PC-9 (cell line): ENCODE measurements around the gene HMGCS1.

Experiments
- EZH2 ChIP-seq: fragments of 200-600 bp; sonication (generic); IDR thresholded peaks from 2 replicates; pipeline ENCODE4 v1.8.0; 2017; ENCODE audit warnings: antibody characterized with exemption, low read depth
- TF ChIP-seq, protein P1 (sequence below): fragments of 200-600 bp; sonication (generic); conservative IDR thresholded peaks from 2 replicates; pipeline ENCODE4 v1.6.1; 2017; ENCODE audit warnings: mixed run types, antibody characterized with exemption, mild to moderate bottlenecking, moderate library complexity

DNA sequence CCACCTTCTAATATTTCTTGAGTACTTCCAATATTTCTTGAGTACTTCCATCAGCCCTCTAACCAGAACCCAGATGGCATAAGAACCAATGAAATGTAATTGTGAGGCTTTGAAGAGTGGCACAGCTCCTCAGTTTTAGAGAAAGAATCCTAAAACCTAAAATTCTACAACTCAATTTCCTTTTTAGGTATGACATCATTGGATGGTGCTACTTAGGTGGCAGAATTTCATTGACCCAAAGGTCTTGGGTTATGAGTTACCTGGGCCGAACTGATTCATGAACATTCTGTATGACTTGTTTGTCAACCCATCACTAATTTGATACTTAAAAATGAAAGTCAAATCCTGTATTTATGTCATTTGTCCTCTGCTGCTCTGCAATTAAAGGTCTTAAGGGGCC is 13.1 kb downstream of the HMGCS1 start:
- TF ChIP-seq, protein P1, sequence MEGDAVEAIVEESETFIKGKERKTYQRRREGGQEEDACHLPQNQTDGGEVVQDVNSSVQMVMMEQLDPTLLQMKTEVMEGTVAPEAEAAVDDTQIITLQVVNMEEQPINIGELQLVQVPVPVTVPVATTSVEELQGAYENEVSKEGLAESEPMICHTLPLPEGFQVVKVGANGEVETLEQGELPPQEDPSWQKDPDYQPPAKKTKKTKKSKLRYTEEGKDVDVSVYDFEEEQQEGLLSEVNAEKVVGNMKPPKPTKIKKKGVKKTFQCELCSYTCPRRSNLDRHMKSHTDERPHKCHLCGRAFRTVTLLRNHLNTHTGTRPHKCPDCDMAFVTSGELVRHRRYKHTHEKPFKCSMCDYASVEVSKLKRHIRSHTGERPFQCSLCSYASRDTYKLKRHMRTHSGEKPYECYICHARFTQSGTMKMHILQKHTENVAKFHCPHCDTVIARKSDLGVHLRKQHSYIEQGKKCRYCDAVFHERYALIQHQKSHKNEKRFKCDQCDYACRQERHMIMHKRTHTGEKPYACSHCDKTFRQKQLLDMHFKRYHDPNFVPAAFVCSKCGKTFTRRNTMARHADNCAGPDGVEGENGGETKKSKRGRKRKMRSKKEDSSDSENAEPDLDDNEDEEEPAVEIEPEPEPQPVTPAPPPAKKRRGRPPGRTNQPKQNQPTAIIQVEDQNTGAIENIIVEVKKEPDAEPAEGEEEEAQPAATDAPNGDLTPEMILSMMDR = no peak
- no peak for TF ChIP-seq EZH2
